ENCODE measurements around the gene ACVR2B. TPM values are rescaled to one million over a fixed set of nuclear protein-coding genes. Genes with fewer than 3 reads are reported as not detected.
A peak's percentile ranks its signal among the peaks of the same experiment; 100 is the strongest.

The ACVR2B gene
- total and polyA plus RNA-seq, 2 of the 13 experiments (the other 11 are each of a cell fraction or from before 2014, with no cell fraction given): 10.0 to 12.7 TPM

- TF ChIP-seq MAF1 (CRISPR knock-in tag; IDR thresholded peaks at IDR 0.05; ENCODE audit: borderline replicate concordance) (0 out of 2 replicates have a peak, but pooled peaks have one; percentile 55), TFDP1 (CRISPR knock-in tag; IDR thresholded peaks at IDR 0.05; ENCODE audit: borderline replicate concordance) (peak; percentile 87), MTERF4 (CRISPR knock-in tag; IDR thresholded peaks at IDR 0.05) (peak; percentile 80), ZFP36L1 (CRISPR knock-in tag; IDR thresholded peaks at IDR 0.05) (0 out of 2 replicates have a peak, but pooled peaks have one; percentile 54), ZNF564 (CRISPR knock-in tag; IDR thresholded peaks at IDR 0.05) (0 out of 2 replicates have a peak, but pooled peaks have one; percentile 43), GATAD1 (CRISPR knock-in tag; IDR thresholded peaks at IDR 0.05) (peak; percentile 39; the same call in 1 of the 2 replicates), ZNF333 (CRISPR knock-in tag; IDR thresholded peaks at IDR 0.05; ENCODE audit: borderline replicate concordance) (no peak), ZBTB10 (CRISPR knock-in tag; IDR thresholded peaks at IDR 0.05; ENCODE audit: borderline replicate concordance) (no peak; the same call in 1 of the 2 replicates), ZBTB43 (CRISPR knock-in tag; conservative IDR thresholded peaks at IDR 0.05) (no peak), STAG1 (CRISPR knock-in tag; IDR thresholded peaks at IDR 0.05) (peak; percentile 58), ASH2L (IDR thresholded peaks at IDR 0.05; ENCODE audit: insufficient read length, low read depth, low read length) (peak; percentile 61), HNRNPLL (IDR thresholded peaks at IDR 0.05; ENCODE audit: low read depth, low read length, poor library complexity, severe bottlenecking) (peak; percentile 71), ZNF543 (CRISPR knock-in tag; IDR thresholded peaks at IDR 0.05) (0 out of 2 replicates have a peak, but pooled peaks have one; percentile 28), KLF16 (CRISPR knock-in tag; IDR thresholded peaks at IDR 0.05) (peak in 1 of 2 experiments; percentile 72; a peak in 2 of 4 replicates), ZBTB8A (CRISPR knock-in tag; IDR thresholded peaks at IDR 0.05; ENCODE audit: borderline replicate concordance, low read depth) (no peak), SAFB2 (CRISPR knock-in tag; IDR thresholded peaks at IDR 0.05; ENCODE audit: borderline replicate concordance, low read depth) (peak; percentile 41; the same call in 1 of the 2 replicates), CBX2 (IDR thresholded peaks at IDR 0.05; ENCODE audit: low read depth, low read length) (no peak), CBX2 (CRISPR knock-in tag; IDR thresholded peaks at IDR 0.05; ENCODE audit: low read depth) (no peak), ZNF580 (CRISPR knock-in tag; IDR thresholded peaks at IDR 0.05; ENCODE audit: borderline replicate concordance, low read depth) (peak; percentile 84; the same call in 1 of the 2 replicates), FOSL2 (CRISPR knock-in tag; IDR thresholded peaks at IDR 0.05) (peak; percentile 33; the same call in 1 of the 2 replicates), ZNF225 (CRISPR knock-in tag; IDR thresholded peaks at IDR 0.05) (no peak), KLF15 (CRISPR knock-in tag; IDR thresholded peaks at IDR 0.05; ENCODE audit: borderline replicate concordance) (peak; percentile 66; the same call in 1 of the 2 replicates)
Measured at GRCh38 chr3:38496131-38496910, 42.6 kb downstream of the ACVR2B start, which contains the start of gene EXOG (continued).

All from HepG2 (cell line).